Thyroid gland (tissue), 4 donors: ENCODE results near the gene POPDC2. TPM values are rescaled to one million over a fixed set of nuclear protein-coding genes. Genes with fewer than 3 reads are reported as not detected.

Source experiments
- DNase-seq, 2 donors: peaks; one replicate each; pipeline ENCODE4 v3.0.0-alpha.2; 2019
- H3K27ac ChIP-seq, 3 donors: fragments of 200-600 bp; sonication (generic); 1 replicate in 2 of 3; 2 replicates in 1 of 3; pipeline ENCODE4 v1.5.1; 2016 to 2019; ENCODE audit warnings: mild to moderate bottlenecking in 1 of 3, moderate library complexity in 1 of 3
- H3K27me3 ChIP-seq: fragments of 200-600 bp; sonication (generic); one replicate; pipeline ENCODE4 v1.5.1; 2019
- H3K36me3 ChIP-seq, 2 donors: fragments of 200-600 bp; sonication (generic); one replicate each; pipeline ENCODE4 v1.5.1; 2016 to 2019
- H3K4me1 ChIP-seq, 2 donors: fragments of 200-600 bp; sonication (generic); one replicate each; pipeline ENCODE4 v1.5.1; 2017 to 2019
- H3K4me3 ChIP-seq, 3 donors: fragments of 200-600 bp; sonication (generic); replicated peaks in 1 of 3; 1 replicate in 2 of 3; 2 replicates in 1 of 3; pipeline ENCODE4 v1.5.1; 2016; ENCODE audit warnings: mild to moderate bottlenecking in 1 of 3
- H3K9me3 ChIP-seq: fragments of 200-600 bp; sonication (generic); one replicate; pipeline ENCODE4 v1.5.1; 2017
- POLR2A ChIP-seq, 2 donors: fragments of 450-650 bp; IDR thresholded peaks; one replicate each; pipeline ENCODE4 v1.6.1; 2017; ENCODE audit warnings: antibody characterized with exemption in 2 of 2, mild to moderate bottlenecking in 2 of 2, moderate library complexity in 1 of 2
- WGBS, 2 donors: methylation state at CpG; one replicate each; pipeline ENCODE4 v1.1.5; 2017; 5-methylcytosine and 5-hydroxymethylcytosine counted together
- intact Hi-C: fragments of 100-400 bp; cut with DNase I; formaldehyde crosslinking; loops from one replicate; pipeline ENCODE4 v1.15.1; 2023
- total RNA-seq, 4 donors: library from RNA; depleted of rRNA; stranded (reverse); fragments of >200 nt; gene quantifications; one replicate each; pipeline ENCODE4 v1.2.3, GENCODE V29; 2016
- TF ChIP-seq, protein P1 (sequence below), 6 experiments: fragments of 200-600 bp in 3 of 6; fragments of 450-650 bp in 3 of 6; sonication (generic) in 3 of 6; IDR thresholded peaks; one replicate each; pipeline ENCODE4 v1.5.1; 2016 to 2019; ENCODE audit warnings: antibody characterized with exemption in 6 of 6, mild to moderate bottlenecking in 2 of 6, inconsistent platforms in 1 of 6, moderate library complexity in 1 of 6

Gene POPDC2
- total RNA-seq, 4 donors from 2014 or later: 1.9 to 5.4 (median 4.6) TPM

DNA sequence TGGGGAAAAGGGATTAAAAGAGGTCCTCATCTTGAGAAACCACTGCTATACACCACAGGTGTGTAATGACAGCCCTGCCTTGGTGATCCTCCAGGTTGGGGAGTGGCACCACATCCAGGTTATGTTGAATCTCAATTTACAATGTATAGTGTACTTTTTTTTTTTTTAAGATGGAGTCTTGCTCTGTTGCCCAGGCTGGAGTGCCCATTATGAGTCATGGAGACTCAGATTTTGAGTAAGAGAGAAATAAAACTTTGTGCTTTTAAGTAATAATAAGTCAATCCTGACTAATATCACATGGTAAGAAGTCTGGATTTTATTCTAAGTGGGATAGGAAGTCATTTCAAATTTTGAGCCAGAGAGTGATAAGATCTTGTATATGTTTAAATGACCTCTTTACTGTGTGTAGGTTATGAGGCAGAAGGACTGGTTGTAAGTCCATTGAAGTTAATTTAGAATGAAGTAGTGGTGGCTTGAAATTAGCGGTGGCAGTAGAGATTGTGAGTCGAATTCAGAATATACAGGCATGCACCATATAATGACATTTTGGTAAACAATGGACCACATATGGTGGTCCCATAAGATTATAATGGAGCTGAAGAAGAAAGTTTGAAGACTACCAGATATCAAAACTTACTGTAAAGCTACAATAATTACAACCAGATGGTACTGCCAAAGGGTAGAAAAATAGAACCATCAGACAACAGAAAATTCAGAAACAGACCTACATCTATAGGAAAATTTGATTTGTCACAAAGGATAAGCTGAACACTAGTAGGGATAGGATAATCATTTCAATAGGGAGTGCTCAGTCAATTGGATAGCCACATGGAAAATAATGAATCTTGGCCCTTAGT, 20.7 kb downstream of the POPDC2 start:
- TF ChIP-seq, protein P1, sequence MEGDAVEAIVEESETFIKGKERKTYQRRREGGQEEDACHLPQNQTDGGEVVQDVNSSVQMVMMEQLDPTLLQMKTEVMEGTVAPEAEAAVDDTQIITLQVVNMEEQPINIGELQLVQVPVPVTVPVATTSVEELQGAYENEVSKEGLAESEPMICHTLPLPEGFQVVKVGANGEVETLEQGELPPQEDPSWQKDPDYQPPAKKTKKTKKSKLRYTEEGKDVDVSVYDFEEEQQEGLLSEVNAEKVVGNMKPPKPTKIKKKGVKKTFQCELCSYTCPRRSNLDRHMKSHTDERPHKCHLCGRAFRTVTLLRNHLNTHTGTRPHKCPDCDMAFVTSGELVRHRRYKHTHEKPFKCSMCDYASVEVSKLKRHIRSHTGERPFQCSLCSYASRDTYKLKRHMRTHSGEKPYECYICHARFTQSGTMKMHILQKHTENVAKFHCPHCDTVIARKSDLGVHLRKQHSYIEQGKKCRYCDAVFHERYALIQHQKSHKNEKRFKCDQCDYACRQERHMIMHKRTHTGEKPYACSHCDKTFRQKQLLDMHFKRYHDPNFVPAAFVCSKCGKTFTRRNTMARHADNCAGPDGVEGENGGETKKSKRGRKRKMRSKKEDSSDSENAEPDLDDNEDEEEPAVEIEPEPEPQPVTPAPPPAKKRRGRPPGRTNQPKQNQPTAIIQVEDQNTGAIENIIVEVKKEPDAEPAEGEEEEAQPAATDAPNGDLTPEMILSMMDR (IDR thresholded peaks at IDR 0.05): no peak
- no peak for TF ChIP-seq POLR2A (IDR thresholded peaks at IDR 0.05)
- Histone ChIP-seq H3K9me3 (no peaks in the 10 kb centered on the region), H3K36me3 (no peaks in the 10 kb centered on the region), H3K27me3 (no peaks in the 10 kb centered on the region), H3K4me1 (peaks cover 28 to 43% of the 10 kb centered on the region in 2 donors), H3K27ac (peak overlapping the region; percentile 77 to 96 (median 92)), H3K4me3 (no peak overlapping the region)
- WGBS, 2 donors: 76 to 89% methylated on average over 2 of the region's 2 CpGs
- intact Hi-C loops: no loop called here
- no peak for DNase-seq

DNA sequence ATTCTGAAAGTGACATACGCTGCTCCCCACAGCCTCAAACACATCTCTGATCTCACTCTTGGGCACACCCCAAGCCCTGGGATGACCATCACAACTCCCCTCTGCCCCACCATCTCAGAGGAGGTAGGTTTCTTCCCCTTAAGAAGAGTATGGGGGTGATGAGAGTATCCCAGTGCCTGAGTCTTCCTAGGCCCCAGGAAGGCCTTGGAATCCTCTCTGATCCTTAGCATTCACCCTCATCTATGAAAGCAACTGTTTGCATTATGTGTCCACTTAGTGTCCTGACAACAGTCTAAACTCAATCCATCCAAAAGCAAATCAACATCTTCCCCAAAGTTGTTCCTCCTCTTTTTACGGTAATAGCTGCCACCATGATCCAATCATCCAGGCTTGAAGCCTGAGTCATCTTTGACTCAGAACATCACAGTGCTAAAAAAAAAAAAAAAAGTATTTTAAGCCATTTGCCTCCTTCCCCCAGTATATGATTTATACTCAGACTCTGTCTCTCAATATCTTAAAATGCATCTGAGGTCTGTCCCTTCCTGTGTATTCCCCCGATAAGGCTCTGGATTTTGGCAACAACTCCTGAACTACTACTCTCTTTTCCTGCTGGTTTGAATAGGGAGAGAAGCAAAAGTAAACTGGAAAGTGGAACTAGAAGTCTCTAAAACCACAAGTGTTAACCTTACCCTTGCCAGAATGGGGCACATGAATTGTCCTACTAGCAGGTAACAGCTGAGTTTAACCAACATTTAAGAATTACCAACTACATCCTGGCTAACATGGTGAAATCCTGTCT, 22.5 kb downstream of the POPDC2 start:
- H3K9me3 ChIP-seq: no peaks in the 10 kb centered on the region
- H3K4me1 ChIP-seq: peaks cover 24 to 37% of the 10 kb centered on the region in 2 donors
- no peaks in the 10 kb centered on the region for H3K27me3 ChIP-seq
- 35 to 36% methylated on average over 3 of the region's 3 CpGs for WGBS, 2 donors
- TF ChIP-seq, protein P1 (IDR thresholded peaks at IDR 0.05): no peak
- TF ChIP-seq POLR2A (IDR thresholded peaks at IDR 0.05): no peak
- H3K36me3 ChIP-seq: no peaks in the 10 kb centered on the region
- H3K4me3 ChIP-seq: no peak overlapping the region
- intact Hi-C loops: no loop called here
- H3K27ac ChIP-seq: peak overlapping the region; percentile 77 to 96 (median 92)
- no peak for DNase-seq

DNA sequence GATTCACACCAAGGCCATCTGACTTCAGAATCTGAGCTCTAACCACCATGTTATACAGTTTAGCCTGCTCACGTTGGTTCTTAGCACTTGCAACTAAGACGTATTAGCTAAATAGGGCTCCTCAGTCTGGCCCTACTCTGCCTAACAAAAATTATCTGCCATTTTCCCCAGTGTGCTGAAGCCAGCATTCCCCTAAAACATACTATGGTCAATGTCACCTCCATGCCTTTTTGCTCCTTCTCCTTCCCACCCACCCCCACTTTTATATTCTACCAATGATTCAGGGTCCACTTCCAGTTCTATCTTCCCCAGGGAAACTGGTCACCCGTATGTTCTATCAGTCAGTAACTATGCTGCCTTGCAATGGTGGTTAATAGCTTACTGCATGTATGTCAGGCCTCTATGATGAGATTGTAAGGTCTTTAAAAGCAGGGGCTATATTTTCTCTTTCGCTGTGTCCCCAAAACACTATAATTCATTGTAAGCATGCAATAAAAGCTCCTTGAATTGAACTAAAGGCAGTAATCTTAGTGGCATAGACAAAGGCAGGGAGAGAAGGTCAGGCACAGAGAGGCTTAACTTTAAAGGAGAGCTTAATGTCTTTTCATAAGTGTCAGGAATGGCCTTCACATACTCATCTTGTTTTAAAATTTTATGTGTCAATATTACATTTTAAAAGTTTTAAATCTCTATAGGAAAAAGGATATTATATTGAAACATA, 23.3 kb downstream of the POPDC2 start:
- no peak for DNase-seq
- Histone ChIP-seq H3K36me3 (no peaks in the 10 kb centered on the region), H3K4me3 (no peak overlapping the region), H3K27ac (peak overlapping the region; percentile 77 to 96 (median 92)), H3K27me3 (no peaks in the 10 kb centered on the region), H3K9me3 (no peaks in the 10 kb centered on the region), H3K4me1 (peaks cover 24 to 36% of the 10 kb centered on the region in 2 donors)
- intact Hi-C loops: no loop called here
- TF ChIP-seq, protein P1 (IDR thresholded peaks at IDR 0.05): no peak
- no peak for TF ChIP-seq POLR2A (IDR thresholded peaks at IDR 0.05)
- 94 to 96% methylated on average over 4 of the region's 4 CpGs for WGBS, 2 donors

DNA sequence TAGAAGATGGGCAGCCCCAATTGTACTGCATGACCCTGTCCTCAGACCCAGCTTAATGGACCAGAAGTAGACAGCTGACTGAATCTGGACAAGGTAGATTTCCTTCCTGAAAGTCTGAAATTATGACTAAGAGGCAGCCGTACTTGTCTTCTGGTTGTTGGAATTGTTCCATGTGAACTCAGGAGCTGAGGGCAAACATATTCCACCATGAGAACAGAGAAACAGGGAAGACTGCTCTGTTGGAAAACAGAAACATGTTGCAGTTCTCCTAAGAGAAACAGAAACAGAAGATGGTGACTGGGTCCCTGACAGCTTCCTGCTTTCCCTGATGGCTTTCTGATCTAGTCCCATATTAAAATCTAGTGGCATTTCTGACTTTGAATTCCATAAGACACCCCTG, 24.1 kb downstream of the POPDC2 start:
- H3K27ac ChIP-seq: peak overlapping the region; percentile 77 to 96 (median 92)
- TF ChIP-seq POLR2A (IDR thresholded peaks at IDR 0.05): no peak
- TF ChIP-seq, protein P1 (IDR thresholded peaks at IDR 0.05): no peak

More for the DNA sequence above, 24.1 kb downstream of the POPDC2 start:
- intact Hi-C loops: no loop called here
- H3K36me3 ChIP-seq: no peaks in the 10 kb centered on the region
- no peaks in the 10 kb centered on the region for H3K9me3 ChIP-seq
- no peak overlapping the region for H3K4me3 ChIP-seq
- WGBS, 2 donors: 16 to 22% methylated on average over 1 of the region's 1 CpG
- H3K27me3 ChIP-seq: no peaks in the 10 kb centered on the region
- peaks cover 24 to 36% of the 10 kb centered on the region in 2 donors for H3K4me1 ChIP-seq
- DNase-seq: no peak
